G401.6 (cell line): ENCODE measurements around the gene COL10A1.

Source experiments
- FAIRE-seq: peaks from 2 replicates; lab custom pipeline; 2012; peaks lifted over from hg19 to GRCh38; lab: Jason Lieb, UNC

COL10A1 gene

GRCh38 chr6:116126032-116126431 lies at the start of gene COL10A1:
TSS of gene COL10A1 (minus strand) at chr6:116126132. CDS start at chr6:116125492, 640 bp downstream.
- FAIRE-seq, result no peak

DNA sequence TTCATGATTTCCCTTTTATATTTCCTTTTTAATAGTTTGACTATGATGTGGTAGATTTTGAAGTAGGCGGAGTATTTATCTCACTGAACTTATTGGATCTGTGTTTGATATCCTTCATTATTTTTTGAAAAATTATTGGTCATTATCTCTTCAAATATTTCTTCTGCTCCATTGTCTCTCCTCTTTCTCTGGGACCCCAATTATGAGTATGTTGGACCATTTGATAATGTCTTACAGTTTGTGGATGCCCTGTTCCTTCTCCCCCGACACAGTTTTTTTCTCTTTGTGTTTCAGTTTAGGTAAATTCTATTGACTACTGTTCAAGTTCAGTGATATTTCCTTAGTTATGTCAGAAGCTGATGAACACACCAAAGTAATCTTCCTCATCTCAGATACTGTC lies 49.4 kb upstream of the COL10A1 start:
- FAIRE-seq, result no peak

DNA sequence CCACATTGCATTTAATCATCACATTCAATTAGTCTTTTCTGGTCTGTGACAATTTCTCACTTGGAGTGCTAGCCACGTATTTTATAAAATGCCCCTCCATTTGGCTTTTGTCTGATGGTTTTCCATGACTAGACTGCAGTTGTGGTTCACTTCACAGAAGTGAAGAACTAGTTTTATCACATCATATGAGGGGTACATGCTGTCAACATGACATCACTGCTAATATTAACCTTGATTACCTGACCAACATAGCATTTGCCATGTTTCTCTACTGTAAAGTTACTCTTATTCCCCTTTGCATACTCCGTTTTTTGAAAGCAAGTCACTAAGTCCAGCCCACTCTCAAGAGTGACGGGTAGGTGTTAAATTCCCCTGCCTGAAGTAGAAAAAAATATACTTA lies 48.0 kb upstream of the COL10A1 start:
- no peak for FAIRE-seq

DNA sequence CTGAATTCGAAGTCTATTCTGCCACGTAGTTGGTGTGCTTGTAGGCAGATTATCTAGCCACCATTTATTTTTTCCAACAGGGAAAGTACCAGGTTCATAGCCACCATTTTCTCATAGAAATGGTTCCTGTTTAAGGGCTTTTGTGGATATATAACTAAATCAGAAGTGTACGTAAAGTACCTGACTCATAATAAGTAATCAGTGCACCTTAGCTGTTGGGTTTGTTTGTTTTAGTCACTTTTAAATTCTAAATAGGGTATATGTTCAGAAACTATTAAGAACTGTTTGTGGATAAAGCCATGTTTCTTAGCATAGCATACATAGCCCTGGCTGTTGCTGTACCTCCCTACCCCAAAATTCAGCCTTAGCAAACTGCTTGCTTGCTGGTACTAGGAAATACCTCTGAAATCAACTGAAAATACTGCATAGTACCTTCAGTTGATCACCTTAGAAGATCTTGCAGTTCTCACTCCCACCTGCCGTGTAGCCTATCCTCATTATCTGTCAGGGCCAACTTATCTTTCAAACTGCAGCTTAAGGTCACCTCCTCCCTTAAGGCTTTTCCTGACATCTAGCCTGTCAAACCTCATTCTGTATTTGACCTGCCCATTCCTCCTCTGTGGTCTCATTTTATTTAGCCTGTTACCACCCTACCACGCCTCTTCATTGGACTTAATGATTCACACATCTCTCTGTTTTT lies 44.6 kb upstream of the COL10A1 start:
- no peak for FAIRE-seq

- FAIRE-seq, result no peak
These were observed 43.9 kb upstream of the COL10A1 start for GRCh38 chr6:116169880-116170279.

GRCh38 chr6:116168148-116168547 lies 42.2 kb upstream of the COL10A1 start:
- no peak for FAIRE-seq

DNA sequence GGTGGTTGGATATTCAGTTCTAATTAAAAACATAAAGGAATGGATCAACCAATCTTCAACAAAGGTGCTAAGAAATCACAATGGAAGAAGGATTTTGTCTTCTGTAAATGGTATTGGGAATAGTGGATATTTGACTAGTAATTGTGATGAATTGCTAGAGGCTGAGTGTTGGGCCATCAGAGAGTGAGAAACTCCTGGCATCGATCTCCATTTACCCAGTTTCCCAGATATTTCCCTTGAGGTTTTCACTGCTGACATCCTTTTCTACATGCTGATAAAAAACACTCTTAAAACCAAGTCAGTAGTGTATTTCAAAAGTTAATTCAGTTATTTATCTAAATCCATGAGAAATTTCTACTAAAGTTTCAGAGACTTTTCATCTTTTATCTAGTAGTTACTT lies 40.4 kb upstream of the COL10A1 start:
- no peak for FAIRE-seq

DNA sequence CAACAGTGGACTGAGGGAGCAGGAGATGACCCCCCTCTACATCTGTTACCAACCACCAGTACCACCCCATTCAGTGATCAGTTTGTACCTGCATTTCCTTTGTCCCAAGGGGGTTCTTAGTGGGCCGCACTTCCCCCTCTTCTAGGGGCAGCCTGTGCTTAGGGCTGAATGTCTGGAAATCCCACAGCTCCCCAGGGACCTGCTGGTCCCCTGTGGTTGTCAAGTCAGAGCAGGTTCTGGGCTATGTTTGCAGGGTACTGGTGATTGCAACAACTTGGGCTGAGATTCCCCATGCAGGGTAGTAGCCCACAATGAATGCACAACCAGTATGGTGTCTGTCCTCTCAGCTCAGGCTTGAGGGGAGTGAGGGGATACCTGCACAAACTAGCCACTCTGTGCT lies 39.7 kb upstream of the COL10A1 start:
- FAIRE-seq, result no peak

- FAIRE-seq, result no peak
These were observed 34.0 kb upstream of the COL10A1 start for GRCh38 chr6:116159782-116160524.

DNA sequence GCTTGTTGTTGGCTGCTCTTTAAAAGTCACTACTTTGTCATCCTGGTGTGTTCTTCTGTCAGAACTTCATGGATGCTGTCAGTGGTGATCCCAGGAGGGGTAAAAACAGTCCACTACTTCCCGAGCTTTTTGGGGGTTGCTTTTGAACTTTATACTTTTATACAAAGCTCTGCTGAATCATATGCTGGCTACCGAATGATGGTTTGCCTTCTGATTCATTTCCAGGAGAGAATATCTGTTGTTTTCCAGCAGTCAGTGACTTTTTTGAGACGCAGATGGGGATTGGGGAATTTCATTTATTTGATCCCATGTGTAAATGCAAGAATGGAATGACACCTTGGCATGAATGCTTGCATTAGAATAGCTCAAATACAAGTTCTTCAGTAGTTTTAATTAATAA lies 32.7 kb upstream of the COL10A1 start:
- FAIRE-seq, result no peak

- FAIRE-seq, result no peak
These were observed 31.5 kb upstream of the COL10A1 start for GRCh38 chr6:116157391-116157790.

DNA sequence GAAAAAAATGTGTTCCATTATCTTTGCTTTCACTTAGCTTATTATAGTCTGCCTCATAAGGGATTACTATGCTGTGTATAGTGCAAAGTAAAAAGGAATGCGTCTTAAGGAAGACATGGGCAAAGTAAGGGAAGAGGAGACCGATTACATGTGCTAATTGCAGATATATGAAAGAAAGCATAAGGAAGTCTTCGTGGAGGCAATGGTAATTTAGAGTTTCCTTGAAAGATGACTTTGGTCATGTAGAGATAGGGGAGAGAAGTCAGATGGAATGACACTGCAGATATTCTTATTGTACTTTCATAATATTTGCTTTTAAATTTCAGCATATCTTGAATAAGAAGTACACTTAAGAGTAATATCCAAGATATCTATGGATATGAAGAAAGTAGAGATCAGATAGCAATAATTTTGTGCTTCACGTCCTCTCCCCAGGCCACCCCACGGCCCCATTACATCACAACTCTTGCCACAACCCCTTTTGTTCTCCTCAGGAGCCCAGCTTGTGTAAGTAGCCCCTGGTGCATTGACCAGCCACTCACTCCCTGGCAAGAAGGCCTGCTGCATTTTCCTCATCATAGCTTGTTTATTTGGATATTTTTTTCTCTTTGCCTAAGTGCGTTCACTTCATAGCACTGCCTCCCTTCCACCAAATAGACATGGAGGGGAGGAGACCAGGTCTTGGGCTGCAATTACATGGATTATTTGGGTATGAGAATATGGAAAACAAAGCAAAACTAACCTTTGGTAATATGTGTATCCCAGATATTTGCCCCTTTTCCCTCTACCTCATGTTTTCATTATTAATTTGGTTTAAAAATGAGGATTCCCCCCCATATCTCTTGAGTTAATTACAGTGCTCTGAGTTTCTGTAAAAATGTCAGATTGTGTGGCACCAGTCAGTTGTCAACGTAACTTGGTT lies 30.7 kb upstream of the COL10A1 start:
- FAIRE-seq, result no peak

DNA sequence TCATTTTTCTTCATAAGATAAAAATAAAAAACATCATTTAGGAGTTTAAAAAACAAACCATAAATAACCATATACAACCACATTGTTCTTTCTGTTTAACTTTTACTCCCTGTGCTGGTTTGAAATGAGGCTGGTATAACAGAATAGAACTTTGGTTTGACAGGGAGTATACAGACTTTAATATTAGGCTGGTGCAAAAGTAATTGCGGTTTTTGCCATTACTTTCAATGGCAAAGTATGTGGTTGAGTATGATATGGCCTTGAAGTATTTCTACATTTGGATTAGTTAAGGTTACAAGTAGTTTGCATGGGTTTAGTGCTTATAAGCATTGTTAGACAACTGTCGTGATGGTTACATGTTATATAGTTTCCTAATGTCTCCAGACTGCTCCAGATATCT lies 29.0 kb upstream of the COL10A1 start:
- no peak for FAIRE-seq

DNA sequence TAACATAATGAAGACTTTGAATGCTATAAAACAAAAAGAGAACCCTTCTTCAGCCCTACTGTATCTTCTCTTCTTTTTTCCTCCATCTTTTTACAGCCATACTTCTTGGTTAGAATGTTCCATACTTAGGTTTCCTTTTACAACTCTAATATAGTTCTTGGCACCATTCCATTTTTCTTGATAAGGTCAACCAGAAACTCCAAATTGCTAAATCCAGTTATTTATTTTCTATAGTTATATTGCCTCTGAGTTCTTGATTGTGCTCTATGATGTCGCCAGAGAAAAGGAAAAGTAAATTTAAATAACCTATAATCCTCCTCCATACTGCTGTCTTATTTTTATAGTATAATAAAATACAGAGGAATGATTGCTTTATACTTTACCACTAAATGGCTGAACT lies 26.7 kb upstream of the COL10A1 start:
- FAIRE-seq, result no peak

- no peak for FAIRE-seq
These were observed 20.1 kb upstream of the COL10A1 start for GRCh38 chr6:116145803-116146675.

GRCh38 chr6:116144605-116145004 lies 18.7 kb upstream of the COL10A1 start:
- FAIRE-seq, result no peak

- FAIRE-seq, result no peak
These were observed 14.0 kb upstream of the COL10A1 start for GRCh38 chr6:116139917-116140316.

- no peak for FAIRE-seq
These were observed 11.0 kb upstream of the COL10A1 start for GRCh38 chr6:116136933-116137340.

- no peak for FAIRE-seq
These were observed 10.4 kb upstream of the COL10A1 start for GRCh38 chr6:116136373-116136772.

GRCh38 chr6:116133453-116133852 lies 7.5 kb upstream of the COL10A1 start:
- FAIRE-seq, result no peak

- no peak for FAIRE-seq
These were observed 2.0 kb upstream of the COL10A1 start for GRCh38 chr6:116127771-116128493.
